ENCODE data around the gene HSPB8. TPM values are rescaled to one million over a fixed set of nuclear protein-coding genes. Genes with fewer than 3 reads are reported as not detected.

HSPB8 gene
- total RNA-seq, 2 experiments from 2014 or later = not detected

DNA sequence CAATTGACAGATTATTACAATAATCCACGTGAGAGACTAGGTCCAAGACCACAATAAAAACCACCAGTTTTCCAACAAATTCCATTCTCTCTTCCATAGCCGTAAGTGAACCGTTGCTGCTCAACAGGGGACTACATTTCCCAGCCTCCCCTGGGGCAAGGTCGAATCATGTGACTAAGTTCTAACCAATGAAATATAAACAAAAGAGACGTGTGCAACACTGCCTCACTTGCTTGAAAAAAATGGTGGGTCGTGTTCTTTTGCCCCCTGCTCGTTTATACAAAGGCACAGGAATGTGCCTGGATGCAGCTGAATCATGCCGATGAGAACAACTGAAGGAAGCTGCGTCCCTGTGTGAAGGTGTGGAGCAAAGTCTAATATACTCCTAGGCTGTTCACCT lies 51.1 kb downstream of the HSPB8 start:
- Mint-ChIP-seq H3K4me3 (no peak overlapping the region), H3K27ac (no peak overlapping the region), H3K27me3 (peaks cover 5% of the 10 kb centered on the region), H3K36me3 (ENCODE audit: low read depth) (no peaks in the 10 kb centered on the region), H3K9me3 (no peaks in the 10 kb centered on the region), H3K4me1 (ENCODE audit: low read depth) (no peaks in the 10 kb centered on the region)
- DNase-seq (peak; percentile 8), ATAC-seq (no peak)
- CTCF ChIA-PET = no interaction called here
- intact Hi-C loops (cut with micrococcal nuclease) = no loop called here
- TF ChIP-seq, protein P1, sequence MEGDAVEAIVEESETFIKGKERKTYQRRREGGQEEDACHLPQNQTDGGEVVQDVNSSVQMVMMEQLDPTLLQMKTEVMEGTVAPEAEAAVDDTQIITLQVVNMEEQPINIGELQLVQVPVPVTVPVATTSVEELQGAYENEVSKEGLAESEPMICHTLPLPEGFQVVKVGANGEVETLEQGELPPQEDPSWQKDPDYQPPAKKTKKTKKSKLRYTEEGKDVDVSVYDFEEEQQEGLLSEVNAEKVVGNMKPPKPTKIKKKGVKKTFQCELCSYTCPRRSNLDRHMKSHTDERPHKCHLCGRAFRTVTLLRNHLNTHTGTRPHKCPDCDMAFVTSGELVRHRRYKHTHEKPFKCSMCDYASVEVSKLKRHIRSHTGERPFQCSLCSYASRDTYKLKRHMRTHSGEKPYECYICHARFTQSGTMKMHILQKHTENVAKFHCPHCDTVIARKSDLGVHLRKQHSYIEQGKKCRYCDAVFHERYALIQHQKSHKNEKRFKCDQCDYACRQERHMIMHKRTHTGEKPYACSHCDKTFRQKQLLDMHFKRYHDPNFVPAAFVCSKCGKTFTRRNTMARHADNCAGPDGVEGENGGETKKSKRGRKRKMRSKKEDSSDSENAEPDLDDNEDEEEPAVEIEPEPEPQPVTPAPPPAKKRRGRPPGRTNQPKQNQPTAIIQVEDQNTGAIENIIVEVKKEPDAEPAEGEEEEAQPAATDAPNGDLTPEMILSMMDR (IDR thresholded peaks at IDR 0.05) = no peak
- POLR2A ChIA-PET = no interaction called here

DNA sequence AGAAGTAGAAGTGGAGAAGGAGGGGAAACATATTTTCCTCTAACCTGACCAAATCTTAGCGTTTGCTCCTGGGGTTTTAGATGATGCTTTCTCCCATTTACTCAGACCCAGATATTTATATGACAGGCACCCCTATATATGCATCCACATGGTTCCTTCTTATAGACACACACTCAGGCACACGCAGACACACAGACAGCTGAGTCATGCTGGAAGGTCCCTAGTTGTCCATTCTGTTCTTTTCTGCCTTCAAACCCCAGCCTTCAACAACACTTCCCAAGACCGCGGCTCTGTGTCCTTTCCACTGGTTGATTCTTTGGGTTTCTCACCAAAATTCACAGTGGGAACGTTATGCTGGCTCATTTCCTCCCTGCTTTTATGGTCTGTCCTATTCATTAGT lies 52.1 kb downstream of the HSPB8 start:
- no peak overlapping the region for H3K27ac Mint-ChIP-seq
- no peak overlapping the region for H3K4me3 Mint-ChIP-seq
- no peak for DNase-seq
- peaks cover 5% of the 10 kb centered on the region for H3K27me3 Mint-ChIP-seq
- H3K4me1 Mint-ChIP-seq (ENCODE audit: low read depth) = no peaks in the 10 kb centered on the region
- H3K9me3 Mint-ChIP-seq = no peaks in the 10 kb centered on the region
- intact Hi-C loops (cut with micrococcal nuclease) = no loop called here
- no peak for ATAC-seq
- POLR2A ChIA-PET = no interaction called here
- CTCF ChIA-PET = no interaction called here
- TF ChIP-seq, protein P1 (IDR thresholded peaks at IDR 0.05) = no peak
- no peaks in the 10 kb centered on the region for H3K36me3 Mint-ChIP-seq (ENCODE audit: low read depth)

DNA sequence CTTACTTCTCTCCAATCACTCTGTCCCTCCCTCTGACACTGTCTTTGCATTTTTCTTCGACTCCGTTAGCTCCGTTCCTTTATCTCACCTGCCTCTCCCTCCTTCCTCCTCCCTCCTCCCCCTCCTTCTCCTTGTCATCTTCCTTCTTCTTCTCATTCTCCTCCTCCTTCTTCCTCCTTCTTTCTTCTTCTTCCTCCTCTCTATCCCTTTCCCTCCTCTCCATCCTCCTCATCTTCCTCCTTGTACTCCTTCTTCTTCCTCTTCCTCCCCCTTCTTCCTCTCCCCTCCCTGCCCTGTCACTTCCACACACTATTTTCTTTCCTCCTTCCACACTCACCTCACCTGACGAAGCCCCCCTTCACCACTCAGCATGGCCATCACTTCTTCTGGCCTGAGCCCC lies 53.0 kb downstream of the HSPB8 start:
- DNase-seq = no peak
- TF ChIP-seq, protein P1 (IDR thresholded peaks at IDR 0.05) = no peak
- intact Hi-C loops (cut with micrococcal nuclease) = no loop called here
- ChIA-PET POLR2A (no interaction called here), CTCF (no interaction called here)
- Mint-ChIP-seq H3K27ac (no peak overlapping the region), H3K4me3 (no peak overlapping the region), H3K36me3 (ENCODE audit: low read depth) (no peaks in the 10 kb centered on the region), H3K4me1 (ENCODE audit: low read depth) (no peaks in the 10 kb centered on the region), H3K9me3 (no peaks in the 10 kb centered on the region), H3K27me3 (peaks cover 5% of the 10 kb centered on the region)
- no peak for ATAC-seq

- POLR2A ChIA-PET = no interaction called here
- H3K4me3 Mint-ChIP-seq = no peak overlapping the region
Observed at GRCh38 chr12:119235197-119235751, 56.5 kb downstream of the HSPB8 start.

DNA sequence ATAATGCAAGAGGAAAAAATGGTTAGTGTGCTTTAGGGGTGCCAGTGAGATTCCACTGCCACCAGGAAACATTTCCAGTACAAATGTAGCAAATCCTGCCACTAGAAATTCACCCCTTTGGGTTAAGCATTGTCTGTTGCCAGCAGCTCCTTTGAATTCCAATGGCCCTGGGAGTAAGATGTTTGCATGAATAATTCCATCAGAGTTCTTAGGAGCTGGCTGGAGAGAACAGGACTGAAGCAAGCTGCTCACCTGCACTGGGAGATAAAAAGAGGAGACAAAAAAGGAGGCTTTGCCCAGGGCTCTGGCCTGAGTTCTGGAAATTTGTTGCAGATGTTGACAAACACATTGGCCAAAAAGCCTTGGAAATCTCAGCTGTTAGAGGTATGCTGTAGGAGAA lies 57.6 kb downstream of the HSPB8 start:
- peaks cover 3% of the 10 kb centered on the region for H3K27me3 Mint-ChIP-seq
- H3K9me3 Mint-ChIP-seq = no peaks in the 10 kb centered on the region
- no peaks in the 10 kb centered on the region for H3K36me3 Mint-ChIP-seq (ENCODE audit: low read depth)
- no peak overlapping the region for H3K27ac Mint-ChIP-seq
- no peak overlapping the region for H3K4me3 Mint-ChIP-seq
- POLR2A ChIA-PET = interaction anchor here (0.7 kb wide), 1 partner anchor 356 kb away, joined by 3 read pairs; no protein-coding TSS in a partner anchor
- H3K4me1 Mint-ChIP-seq (ENCODE audit: low read depth) = no peaks in the 10 kb centered on the region
- DNase-seq (no peak), ATAC-seq (no peak)
- TF ChIP-seq, protein P1 (IDR thresholded peaks at IDR 0.05) = no peak
- CTCF ChIA-PET = no interaction called here
- intact Hi-C loops (cut with micrococcal nuclease) = no loop called here

More at GRCh38 chr12:119235197-119235751, 56.5 kb downstream of the HSPB8 start:
- Mint-ChIP-seq H3K27me3 (peaks cover 3% of the 10 kb centered on the region), H3K9me3 (no peaks in the 10 kb centered on the region), H3K27ac (no peak overlapping the region), H3K4me1 (ENCODE audit: low read depth) (no peaks in the 10 kb centered on the region), H3K36me3 (ENCODE audit: low read depth) (no peaks in the 10 kb centered on the region)
- ATAC-seq (no peak), DNase-seq (no peak)
- TF ChIP-seq, protein P1 (IDR thresholded peaks at IDR 0.05) = no peak
- CTCF ChIA-PET = no interaction called here
- intact Hi-C loops (cut with micrococcal nuclease) = no loop called here
